Measurements from ENCODE around the gene NLRP1.

NLRP1 gene

GRCh38 chr17:5555254-5555653 is 29.1 kb downstream of the NLRP1 start:
- H3K27ac Mint-ChIP-seq: no peak overlapping the region
- DNase-seq: no peak
- H3K4me1 Mint-ChIP-seq: peaks cover 7% of the 10 kb centered on the region
- H3K27me3 Mint-ChIP-seq: no peaks in the 10 kb centered on the region
- H3K36me3 Mint-ChIP-seq: peaks cover 68% of the 10 kb centered on the region
- CTCF ChIA-PET: no interaction called here
- H3K4me3 Mint-ChIP-seq: no peak overlapping the region
- H3K9me3 Mint-ChIP-seq: no peaks in the 10 kb centered on the region

- CTCF ChIA-PET: no interaction called here
- H3K27me3 Mint-ChIP-seq: no peaks in the 10 kb centered on the region
- H3K4me3 Mint-ChIP-seq: no peak overlapping the region
- peaks cover 7% of the 10 kb centered on the region for H3K4me1 Mint-ChIP-seq
- no peaks in the 10 kb centered on the region for H3K9me3 Mint-ChIP-seq
- H3K36me3 Mint-ChIP-seq: peaks cover 65% of the 10 kb centered on the region
- DNase-seq: no peak
- peak overlapping the region; percentile 42 for H3K27ac Mint-ChIP-seq
Observed at GRCh38 chr17:5553479-5553878, 30.8 kb downstream of the NLRP1 start.

- no peak overlapping the region for H3K27ac Mint-ChIP-seq
- no peak for DNase-seq
- H3K36me3 Mint-ChIP-seq: peaks cover 67% of the 10 kb centered on the region
Observed at GRCh38 chr17:5552841-5553240, 31.5 kb downstream of the NLRP1 start.

GRCh38 chr17:5545051-5545987 is 39.0 kb downstream of the NLRP1 start:
- H3K36me3 Mint-ChIP-seq: peaks cover 71% of the 10 kb centered on the region
- no peaks in the 10 kb centered on the region for H3K4me1 Mint-ChIP-seq
- H3K27ac Mint-ChIP-seq: no peak overlapping the region
- no peak overlapping the region for H3K4me3 Mint-ChIP-seq
- H3K9me3 Mint-ChIP-seq: no peaks in the 10 kb centered on the region
- no peaks in the 10 kb centered on the region for H3K27me3 Mint-ChIP-seq
- CTCF ChIA-PET: no interaction called here
- no peak for DNase-seq

More at GRCh38 chr17:5552841-5553240, 31.5 kb downstream of the NLRP1 start:
- no peak overlapping the region for H3K4me3 Mint-ChIP-seq
- peaks cover 7% of the 10 kb centered on the region for H3K4me1 Mint-ChIP-seq
- H3K9me3 Mint-ChIP-seq: no peaks in the 10 kb centered on the region
- CTCF ChIA-PET: no interaction called here
- no peaks in the 10 kb centered on the region for H3K27me3 Mint-ChIP-seq

GRCh38 chr17:5544115-5544514 is 40.2 kb downstream of the NLRP1 start:
- Mint-ChIP-seq H3K9me3 (no peaks in the 10 kb centered on the region), H3K27ac (no peak overlapping the region), H3K36me3 (peaks cover 80% of the 10 kb centered on the region), H3K4me3 (no peak overlapping the region), H3K4me1 (no peaks in the 10 kb centered on the region), H3K27me3 (no peaks in the 10 kb centered on the region)
- no peak for DNase-seq
- CTCF ChIA-PET: no interaction called here

- no peaks in the 10 kb centered on the region for H3K4me1 Mint-ChIP-seq
- H3K4me3 Mint-ChIP-seq: no peak overlapping the region
- CTCF ChIA-PET: no interaction called here
- no peak for DNase-seq
- no peaks in the 10 kb centered on the region for H3K9me3 Mint-ChIP-seq
- H3K36me3 Mint-ChIP-seq: peaks cover 69% of the 10 kb centered on the region
- peak overlapping the region; percentile 9 for H3K27ac Mint-ChIP-seq
- H3K27me3 Mint-ChIP-seq: no peaks in the 10 kb centered on the region
Observed at GRCh38 chr17:5541610-5542202, 42.6 kb downstream of the NLRP1 start.

GRCh38 chr17:5540321-5540720 is 44.0 kb downstream of the NLRP1 start:
- peaks cover 68% of the 10 kb centered on the region for H3K36me3 Mint-ChIP-seq
- no peak for DNase-seq
- no peaks in the 10 kb centered on the region for H3K9me3 Mint-ChIP-seq
- no peak overlapping the region for H3K4me3 Mint-ChIP-seq
- H3K27me3 Mint-ChIP-seq: no peaks in the 10 kb centered on the region
- H3K27ac Mint-ChIP-seq: no peak overlapping the region
- no peaks in the 10 kb centered on the region for H3K4me1 Mint-ChIP-seq
- CTCF ChIA-PET: no interaction called here

GRCh38 chr17:5539286-5539685 is 45.0 kb downstream of the NLRP1 start:
- H3K36me3 Mint-ChIP-seq: peaks cover 68% of the 10 kb centered on the region
- no peak for DNase-seq
- H3K4me1 Mint-ChIP-seq: no peaks in the 10 kb centered on the region
- no peaks in the 10 kb centered on the region for H3K9me3 Mint-ChIP-seq
- no peak overlapping the region for H3K4me3 Mint-ChIP-seq
- no peaks in the 10 kb centered on the region for H3K27me3 Mint-ChIP-seq
- H3K27ac Mint-ChIP-seq: no peak overlapping the region
- CTCF ChIA-PET: no interaction called here

- peak overlapping the region; percentile 45 for H3K27ac Mint-ChIP-seq
- H3K4me1 Mint-ChIP-seq: no peaks in the 10 kb centered on the region
- no peak for DNase-seq
- no peaks in the 10 kb centered on the region for H3K27me3 Mint-ChIP-seq
- no peaks in the 10 kb centered on the region for H3K9me3 Mint-ChIP-seq
- H3K4me3 Mint-ChIP-seq: no peak overlapping the region
- CTCF ChIA-PET: no interaction called here
- peaks cover 64% of the 10 kb centered on the region for H3K36me3 Mint-ChIP-seq
Observed at GRCh38 chr17:5536866-5537650, 47.3 kb downstream of the NLRP1 start.

GRCh38 chr17:5535436-5535835 is 48.9 kb downstream of the NLRP1 start:
- H3K4me3 Mint-ChIP-seq: no peak overlapping the region
- peak overlapping the region; percentile 71 for H3K27ac Mint-ChIP-seq
- CTCF ChIA-PET: no interaction called here
- no peak for DNase-seq
- H3K4me1 Mint-ChIP-seq: no peaks in the 10 kb centered on the region
- peaks cover 56% of the 10 kb centered on the region for H3K36me3 Mint-ChIP-seq
- no peaks in the 10 kb centered on the region for H3K27me3 Mint-ChIP-seq
- no peaks in the 10 kb centered on the region for H3K9me3 Mint-ChIP-seq

GRCh38 chr17:5533486-5534315 is 50.6 kb downstream of the NLRP1 start:
- Mint-ChIP-seq H3K27ac (no peak overlapping the region), H3K36me3 (peaks cover 51% of the 10 kb centered on the region), H3K4me3 (no peak overlapping the region), H3K4me1 (no peaks in the 10 kb centered on the region), H3K27me3 (no peaks in the 10 kb centered on the region), H3K9me3 (no peaks in the 10 kb centered on the region)
- CTCF ChIA-PET: no interaction called here
- DNase-seq: no peak

GRCh38 chr17:5532581-5532980 is 51.7 kb downstream of the NLRP1 start:
- H3K36me3 Mint-ChIP-seq: peaks cover 51% of the 10 kb centered on the region
- CTCF ChIA-PET: no interaction called here
- DNase-seq: no peak
- no peaks in the 10 kb centered on the region for H3K27me3 Mint-ChIP-seq
- no peaks in the 10 kb centered on the region for H3K9me3 Mint-ChIP-seq
- no peak overlapping the region for H3K4me3 Mint-ChIP-seq
- H3K4me1 Mint-ChIP-seq: no peaks in the 10 kb centered on the region
- H3K27ac Mint-ChIP-seq: no peak overlapping the region

- CTCF ChIA-PET: no interaction called here
- Mint-ChIP-seq H3K27ac (no peak overlapping the region), H3K27me3 (no peaks in the 10 kb centered on the region), H3K9me3 (no peaks in the 10 kb centered on the region), H3K36me3 (peaks cover 55% of the 10 kb centered on the region), H3K4me1 (no peaks in the 10 kb centered on the region), H3K4me3 (no peak overlapping the region)
- DNase-seq: no peak
Observed at GRCh38 chr17:5531085-5531418, 53.3 kb downstream of the NLRP1 start.
